K562 (cell line): ENCODE measurements around the gene RPUSD1. TPM values are rescaled to one million over a fixed set of nuclear protein-coding genes. Genes with fewer than 3 reads are reported as not detected.

Source experiments
- CBX1 ChIP-seq: sonication (generic); IDR thresholded peaks from 2 replicates; pipeline ENCODE4 v1.6.1; 2016; ENCODE audit warnings: antibody characterized with exemption, low read depth, mild to moderate bottlenecking
- CREB3L1 ChIP-seq: fragments of 450-650 bp; IDR thresholded peaks from 2 replicates; pipeline ENCODE4 v1.6.1; 2014; ENCODE audit warnings: low read depth, mild to moderate bottlenecking, moderate library complexity, borderline replicate concordance
- E2F4 ChIP-seq: sonication (generic); formaldehyde crosslinking; IDR thresholded peaks from 2 replicates; pipeline ENCODE4 v1.8.0; 2022; ENCODE audit warnings: mild to moderate bottlenecking, low read depth, missing genetic modification reagents
- MLLT1 ChIP-seq, 2 experiments: fragments of 450-650 bp; IDR thresholded peaks; 2 replicates each; pipeline ENCODE4 v1.6.1; 2016
- MYBL2 ChIP-seq, 2 experiments: fragments of 450-650 bp in 1 of 2; sonication (generic) in 1 of 2; formaldehyde crosslinking in 1 of 2; IDR thresholded peaks; 2 replicates each; pipeline versions ENCODE4 v1.6.1 to v1.8.1; 2017 to 2022; ENCODE audit warnings: borderline replicate concordance in 1 of 2, inconsistent platforms in 1 of 2, low read depth in 1 of 2, mild to moderate bottlenecking in 1 of 2, missing genetic modification reagents in 1 of 2, moderate library complexity in 1 of 2
- PCBP1 ChIP-seq: fragments of 200-400 bp; formaldehyde crosslinking; IDR thresholded peaks from 2 replicates; pipeline ENCODE4 v1.6.1; 2018; ENCODE audit warnings: mild to moderate bottlenecking, low read depth, low read length; ENCODE audit not compliant: poor library complexity, severe bottlenecking
- SMAD4 ChIP-seq: fragments of 250-450 bp; sonication (Bioruptor Pico); conservative IDR thresholded peaks from 2 replicates; pipeline ENCODE4 v1.8.0; 2021; ENCODE audit warnings: inconsistent platforms, mild to moderate bottlenecking, moderate library complexity
- VEZF1 ChIP-seq: fragments of 200-800 bp; sonication (Bioruptor generic); IDR thresholded peaks from 2 replicates; pipeline ENCODE4 v1.6.1; 2017; ENCODE audit warnings: missing genetic modification characterization, missing compliant biosample characterization
- polyA plus RNA-seq, 8 experiments: library from polyadenylated mRNA; depleted of rRNA in 4 of 8; stranded (reverse) in 5 of 8; unstranded in 3 of 8; fragments of >200 nt; fragmentation: Nextera tagmentation in 2 of 8; fragmentation: Illumina TruSeq in 1 of 8; extraction: Ambion mirVana in 2 of 8; extraction: Trizol in 1 of 8; gene quantifications; 2 replicates each; pipeline versions ENCODE4 v1.2.1 to v1.2.3, GENCODE V29; 2011 to 2014; ENCODE audit warnings: inconsistent platforms in 1 of 8, missing spikeins in 1 of 8
- total RNA-seq, 7 experiments: library from RNA; depleted of rRNA in 6 of 7; stranded (reverse); fragments of >200 nt in 6 of 7; fragmentation: Illumina TruSeq in 2 of 7; extraction: Trizol in 2 of 7; gene quantifications; 2 replicates each; pipeline versions ENCODE4 v1.2.1 to v1.2.3, GENCODE V29; 2011 to 2021; ENCODE audit warnings: low replicate concordance in 1 of 7

RPUSD1 gene
- total and polyA plus RNA-seq, 9 of the 15 experiments (the other 6 are each of a cell fraction or from before 2014, with no cell fraction given): 0.45 to 56.6 (median 12.0) TPM

GRCh38 chr16:807347-808084 lies 19.3 kb upstream of the RPUSD1 start (continued):
- TF ChIP-seq E2F4 (no peak), SMAD4 (peak; percentile 70), MYBL2 (IDR thresholded peaks at IDR 0.05; ENCODE audit: low read depth) (no peak), MYBL2 (CRISPR knock-in tag; IDR thresholded peaks at IDR 0.05; ENCODE audit: borderline replicate concordance) (no peak), VEZF1 (peak; percentile 51), CBX1 (peak; percentile 40; the same call in 1 of the 2 replicates), PCBP1 (peak; percentile 89), CREB3L1 (peak; percentile 84; the same call in 1 of the 2 replicates), MLLT1 (IDR thresholded peaks at IDR 0.05) (peak in 1 of 2 experiments; percentile 78; a peak in 2 of 4 replicates)
